ENCODE data around the gene RAD51B. TPM values are rescaled to one million over a fixed set of nuclear protein-coding genes. Genes with fewer than 3 reads are reported as not detected.
A peak's percentile ranks its signal among the peaks of the same experiment; 100 is the strongest.

The RAD51B gene
- total RNA-seq, 4 donors from 2014 or later, result 19.6 to 39.7 (median 25.4) TPM

- WGBS, result 60% methylated on average over 1 of the region's 1 CpG
- Histone ChIP-seq H3K4me3 (no peak overlapping the region), H3K27ac (peak overlapping the region; percentile 25), H3K4me1 (peaks cover 42% of the 10 kb centered on the region), H3K36me3 (no peaks in the 10 kb centered on the region), H3K9me3 (no peaks in the 10 kb centered on the region), H3K27me3 (no peaks in the 10 kb centered on the region)
- TF ChIP-seq, protein P1, sequence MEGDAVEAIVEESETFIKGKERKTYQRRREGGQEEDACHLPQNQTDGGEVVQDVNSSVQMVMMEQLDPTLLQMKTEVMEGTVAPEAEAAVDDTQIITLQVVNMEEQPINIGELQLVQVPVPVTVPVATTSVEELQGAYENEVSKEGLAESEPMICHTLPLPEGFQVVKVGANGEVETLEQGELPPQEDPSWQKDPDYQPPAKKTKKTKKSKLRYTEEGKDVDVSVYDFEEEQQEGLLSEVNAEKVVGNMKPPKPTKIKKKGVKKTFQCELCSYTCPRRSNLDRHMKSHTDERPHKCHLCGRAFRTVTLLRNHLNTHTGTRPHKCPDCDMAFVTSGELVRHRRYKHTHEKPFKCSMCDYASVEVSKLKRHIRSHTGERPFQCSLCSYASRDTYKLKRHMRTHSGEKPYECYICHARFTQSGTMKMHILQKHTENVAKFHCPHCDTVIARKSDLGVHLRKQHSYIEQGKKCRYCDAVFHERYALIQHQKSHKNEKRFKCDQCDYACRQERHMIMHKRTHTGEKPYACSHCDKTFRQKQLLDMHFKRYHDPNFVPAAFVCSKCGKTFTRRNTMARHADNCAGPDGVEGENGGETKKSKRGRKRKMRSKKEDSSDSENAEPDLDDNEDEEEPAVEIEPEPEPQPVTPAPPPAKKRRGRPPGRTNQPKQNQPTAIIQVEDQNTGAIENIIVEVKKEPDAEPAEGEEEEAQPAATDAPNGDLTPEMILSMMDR (IDR thresholded peaks at IDR 0.05), result no peak
- no peak for TF ChIP-seq POLR2AphosphoS5 (IDR thresholded peaks at IDR 0.05)
- no peak for TF ChIP-seq EP300 (IDR thresholded peaks at IDR 0.05)
- no peak for DNase-seq (ENCODE audit: low spot score in 2 of 2)
These were observed 125.0 kb downstream of the RAD51B start for GRCh38 chr14:67944605-67945004.

GRCh38 chr14:67949771-67950170 is 130.2 kb downstream of the RAD51B start:
- TF ChIP-seq, protein P1 (IDR thresholded peaks at IDR 0.05), result no peak
- WGBS, result 95% methylated on average over 4 of the region's 4 CpGs
- no peak for DNase-seq (ENCODE audit: low spot score in 2 of 2)
- H3K27me3 ChIP-seq, result no peaks in the 10 kb centered on the region
- no peak overlapping the region for H3K4me3 ChIP-seq
- no peak overlapping the region for H3K27ac ChIP-seq
- H3K4me1 ChIP-seq, result peaks cover under 1% of the 10 kb centered on the region
- H3K36me3 ChIP-seq, result no peaks in the 10 kb centered on the region
- H3K9me3 ChIP-seq, result no peaks in the 10 kb centered on the region

- no peak for DNase-seq (ENCODE audit: low spot score in 2 of 2)
- 90% methylated on average over 1 of the region's 1 CpG for WGBS
- TF ChIP-seq, protein P1 (IDR thresholded peaks at IDR 0.05), result no peak
- TF ChIP-seq POLR2A (IDR thresholded peaks at IDR 0.05), result no peak
- TF ChIP-seq EP300 (IDR thresholded peaks at IDR 0.05), result no peak
- TF ChIP-seq POLR2AphosphoS5 (IDR thresholded peaks at IDR 0.05), result no peak
- Histone ChIP-seq H3K27ac (no peak overlapping the region), H3K4me1 (no peaks in the 10 kb centered on the region), H3K27me3 (no peaks in the 10 kb centered on the region), H3K4me3 (no peak overlapping the region), H3K36me3 (no peaks in the 10 kb centered on the region), H3K9me3 (no peaks in the 10 kb centered on the region)
These were observed 130.8 kb downstream of the RAD51B start for GRCh38 chr14:67950386-67950785.

GRCh38 chr14:67951529-67952135 is 132.1 kb downstream of the RAD51B start:
- no peaks in the 10 kb centered on the region for H3K9me3 ChIP-seq
- 80% methylated on average over 2 of the region's 2 CpGs for WGBS
- no peak overlapping the region for H3K4me3 ChIP-seq
- no peak for DNase-seq (ENCODE audit: low spot score in 2 of 2)
- no peak overlapping the region for H3K27ac ChIP-seq
- no peaks in the 10 kb centered on the region for H3K36me3 ChIP-seq
- TF ChIP-seq EP300 (IDR thresholded peaks at IDR 0.05) (no peak), POLR2A (IDR thresholded peaks at IDR 0.05) (no peak), POLR2AphosphoS5 (IDR thresholded peaks at IDR 0.05) (no peak)
- TF ChIP-seq, protein P1 (IDR thresholded peaks at IDR 0.05), result no peak
- no peaks in the 10 kb centered on the region for H3K4me1 ChIP-seq
- H3K27me3 ChIP-seq, result no peaks in the 10 kb centered on the region

DNA sequence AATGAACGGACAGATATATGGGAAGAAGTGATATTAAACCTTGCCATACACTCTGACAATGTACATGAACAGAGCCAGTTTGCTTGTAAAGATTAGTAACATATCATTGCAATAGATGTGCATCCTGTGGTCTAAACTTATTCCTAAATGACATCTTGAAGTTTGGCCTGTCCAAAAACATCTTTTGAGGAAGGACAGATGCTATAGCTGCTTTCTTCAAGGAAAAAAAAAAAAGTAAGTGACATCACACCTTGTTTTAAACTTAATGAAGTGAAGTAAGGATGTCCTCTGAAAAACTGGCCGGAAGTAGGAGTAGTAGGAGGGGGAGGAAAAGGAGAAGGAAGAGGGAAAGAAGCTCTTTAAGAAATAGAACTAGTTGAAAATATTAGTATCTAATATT is 132.8 kb downstream of the RAD51B start:
- 83% methylated on average over 2 of the region's 2 CpGs for WGBS
- no peaks in the 10 kb centered on the region for H3K36me3 ChIP-seq
- H3K27me3 ChIP-seq, result no peaks in the 10 kb centered on the region
- TF ChIP-seq POLR2AphosphoS5 (IDR thresholded peaks at IDR 0.05), result no peak
- TF ChIP-seq EP300 (IDR thresholded peaks at IDR 0.05), result no peak
- TF ChIP-seq POLR2A (IDR thresholded peaks at IDR 0.05), result no peak
- TF ChIP-seq, protein P1 (IDR thresholded peaks at IDR 0.05), result no peak
- H3K4me1 ChIP-seq, result no peaks in the 10 kb centered on the region
- DNase-seq (ENCODE audit: low spot score in 2 of 2), result no peak
- no peaks in the 10 kb centered on the region for H3K9me3 ChIP-seq
- no peak overlapping the region for H3K27ac ChIP-seq
- H3K4me3 ChIP-seq, result no peak overlapping the region
